HL-60 (cell line): Measurements from ENCODE around the gene ANLN.

Source experiments
- DNase-seq, 2 experiments: peaks; one replicate each; pipeline ENCODE4 v3.0.0-alpha.2; 2010 to 2020; ENCODE audit warnings: low read depth in 1 of 2, low spot score in 1 of 2
- H3K27ac ChIP-seq: fragments of 250-450 bp; sonication (Bioruptor Pico); replicated peaks from 2 replicates; pipeline ENCODE4 v1.5.1; 2020; ENCODE audit warnings: mild to moderate bottlenecking, moderate library complexity
- H3K27me3 ChIP-seq: fragments of 250-450 bp; sonication (Bioruptor Pico); 2 replicates; pipeline ENCODE4 v1.5.1; 2021; ENCODE audit warnings: mild to moderate bottlenecking, moderate library complexity; ENCODE audit not compliant: insufficient read depth, poor library complexity, severe bottlenecking
- H3K4me3 ChIP-seq: replicated peaks from 2 replicates; pipeline ENCODE4 v1.5.1; 2011; ENCODE audit warnings: mild to moderate bottlenecking, control low read depth, low read length; ENCODE audit not compliant: insufficient read depth
- CTCF ChIP-seq: IDR thresholded peaks from one replicate; pipeline ENCODE4 v1.5.1; 2011; ENCODE audit warnings: low read length, control low read depth, inconsistent platforms; ENCODE audit not compliant: insufficient read depth
- GABPA ChIP-seq: IDR thresholded peaks from 2 replicates; pipeline ENCODE4 v1.6.1; 2012; ENCODE audit warnings: low read depth
- POLR2AphosphoS5 ChIP-seq: IDR thresholded peaks from 2 replicates; pipeline ENCODE4 v1.6.1; 2012; ENCODE audit warnings: low read depth
- SPI1 ChIP-seq: IDR thresholded peaks from 2 replicates; pipeline ENCODE4 v1.6.1; 2012; ENCODE audit warnings: low read depth, mild to moderate bottlenecking, borderline replicate concordance
- TF ChIP-seq, protein P1 (sequence below): IDR thresholded peaks from 2 replicates; pipeline ENCODE4 v1.6.1; 2012; ENCODE audit warnings: low read depth; ENCODE audit not compliant: insufficient replicate concordance

The ANLN gene

GRCh38 chr7:36430186-36430585, 40.5 kb downstream of the ANLN start:
- TF ChIP-seq GABPA = no peak
- TF ChIP-seq CTCF = no peak
- TF ChIP-seq SPI1 = no peak
- TF ChIP-seq, protein P1, sequence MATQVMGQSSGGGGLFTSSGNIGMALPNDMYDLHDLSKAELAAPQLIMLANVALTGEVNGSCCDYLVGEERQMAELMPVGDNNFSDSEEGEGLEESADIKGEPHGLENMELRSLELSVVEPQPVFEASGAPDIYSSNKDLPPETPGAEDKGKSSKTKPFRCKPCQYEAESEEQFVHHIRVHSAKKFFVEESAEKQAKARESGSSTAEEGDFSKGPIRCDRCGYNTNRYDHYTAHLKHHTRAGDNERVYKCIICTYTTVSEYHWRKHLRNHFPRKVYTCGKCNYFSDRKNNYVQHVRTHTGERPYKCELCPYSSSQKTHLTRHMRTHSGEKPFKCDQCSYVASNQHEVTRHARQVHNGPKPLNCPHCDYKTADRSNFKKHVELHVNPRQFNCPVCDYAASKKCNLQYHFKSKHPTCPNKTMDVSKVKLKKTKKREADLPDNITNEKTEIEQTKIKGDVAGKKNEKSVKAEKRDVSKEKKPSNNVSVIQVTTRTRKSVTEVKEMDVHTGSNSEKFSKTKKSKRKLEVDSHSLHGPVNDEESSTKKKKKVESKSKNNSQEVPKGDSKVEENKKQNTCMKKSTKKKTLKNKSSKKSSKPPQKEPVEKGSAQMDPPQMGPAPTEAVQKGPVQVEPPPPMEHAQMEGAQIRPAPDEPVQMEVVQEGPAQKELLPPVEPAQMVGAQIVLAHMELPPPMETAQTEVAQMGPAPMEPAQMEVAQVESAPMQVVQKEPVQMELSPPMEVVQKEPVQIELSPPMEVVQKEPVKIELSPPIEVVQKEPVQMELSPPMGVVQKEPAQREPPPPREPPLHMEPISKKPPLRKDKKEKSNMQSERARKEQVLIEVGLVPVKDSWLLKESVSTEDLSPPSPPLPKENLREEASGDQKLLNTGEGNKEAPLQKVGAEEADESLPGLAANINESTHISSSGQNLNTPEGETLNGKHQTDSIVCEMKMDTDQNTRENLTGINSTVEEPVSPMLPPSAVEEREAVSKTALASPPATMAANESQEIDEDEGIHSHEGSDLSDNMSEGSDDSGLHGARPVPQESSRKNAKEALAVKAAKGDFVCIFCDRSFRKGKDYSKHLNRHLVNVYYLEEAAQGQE = no peak
- no peak for TF ChIP-seq POLR2AphosphoS5
- no peak for DNase-seq
- H3K4me3 ChIP-seq = no peak overlapping the region
- H3K27ac ChIP-seq = no peak overlapping the region
- H3K27me3 ChIP-seq = no peaks in the 10 kb centered on the region

DNA sequence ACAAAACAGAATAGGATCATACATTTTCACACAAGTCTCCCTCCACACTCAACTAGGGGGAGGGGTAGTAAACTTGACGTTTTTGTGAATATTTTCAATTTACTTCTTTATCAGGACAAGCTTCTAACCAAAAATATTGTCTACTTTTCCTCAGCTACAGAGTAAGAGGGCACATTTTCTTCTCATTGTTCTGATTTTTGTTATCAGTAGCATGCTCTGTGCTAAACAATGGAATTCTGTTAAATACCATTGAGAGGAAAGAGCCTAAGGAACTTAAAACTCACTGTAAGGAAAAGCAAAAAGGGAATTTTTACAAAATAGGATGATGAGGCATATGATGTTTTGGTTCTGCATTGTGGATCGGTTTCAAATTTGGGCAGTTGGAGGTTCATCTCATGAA, 41.2 kb downstream of the ANLN start:
- DNase-seq = no peak
- H3K27me3 ChIP-seq = no peaks in the 10 kb centered on the region
- TF ChIP-seq CTCF = no peak
- TF ChIP-seq, protein P1 = no peak
- TF ChIP-seq GABPA = no peak
- TF ChIP-seq SPI1 = no peak
- no peak for TF ChIP-seq POLR2AphosphoS5
- H3K4me3 ChIP-seq = no peak overlapping the region
- H3K27ac ChIP-seq = no peak overlapping the region

DNA sequence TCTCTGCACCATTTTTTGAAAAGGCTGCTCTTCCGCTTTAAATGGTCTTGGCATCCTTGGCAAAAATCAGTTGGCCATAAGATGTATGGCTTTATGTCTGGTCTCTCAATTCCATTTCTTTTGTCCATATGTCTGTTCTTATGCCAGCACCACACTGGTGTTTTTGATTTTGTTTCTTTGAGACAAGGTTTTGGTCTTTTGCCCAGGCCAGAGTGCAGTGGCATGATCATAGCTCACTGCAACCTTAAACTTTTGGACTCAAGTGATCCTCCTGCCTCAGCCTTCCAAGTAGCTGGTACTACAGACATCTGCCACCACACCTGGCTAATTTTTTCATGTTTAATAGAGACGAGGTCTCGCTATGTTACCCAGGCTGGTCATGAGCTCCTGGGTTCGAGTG, 48.5 kb downstream of the ANLN start:
- no peak overlapping the region for H3K27ac ChIP-seq
- DNase-seq = no peak
- TF ChIP-seq GABPA (no peak), CTCF (no peak), POLR2AphosphoS5 (no peak), SPI1 (no peak)
- TF ChIP-seq, protein P1 = no peak
- no peak overlapping the region for H3K4me3 ChIP-seq
- H3K27me3 ChIP-seq = no peaks in the 10 kb centered on the region
